ENCODE measurements around the gene DRAXIN. TPM values are rescaled to one million over a fixed set of nuclear protein-coding genes. Genes with fewer than 3 reads are reported as not detected.

Gene DRAXIN
- total RNA-seq, 1 experiment from 2014 or later: 20.5 TPM

- Histone ChIP-seq H3T11ph (ENCODE audit: low read length) (no peak overlapping the region), H2BK120ac (ENCODE audit: low read depth, low read length, poor library complexity, severe bottlenecking) (no peak overlapping the region), H3K4ac (ENCODE audit: low read depth, low read length) (no peak overlapping the region), H3K27me3 (ENCODE audit: insufficient read depth, low read length) (no peaks in the 10 kb centered on the region; the same call in 1 of the 2 replicates), H4K5ac (ENCODE audit: insufficient read length, low read depth, low read length) (no peak overlapping the region), H2AK5ac (ENCODE audit: insufficient read length, low read length) (no peak overlapping the region), H3K4me2 (ENCODE audit: insufficient read depth, insufficient read length, low read length) (peak overlapping the region; percentile 61), H3K79me1 (ENCODE audit: insufficient read depth, low read depth, low read length, poor library complexity, severe bottlenecking) (no peaks in the 10 kb centered on the region), H3K9me3 (ENCODE audit: control insufficient read depth, low read depth, low read length) (no peaks in the 10 kb centered on the region), H4K8ac (replicated peaks; ENCODE audit: insufficient read length, low read depth, low read length) (no peak overlapping the region), H3K9ac (ENCODE audit: extremely low read depth, insufficient read length, low read length) (no peak overlapping the region), H3K4me1 (ENCODE audit: insufficient read depth, low read length) (peaks cover 7% of the 10 kb centered on the region; the same call in 1 of the 2 replicates), H2BK20ac (ENCODE audit: low read depth, low read length, poor library complexity, severe bottlenecking) (no peak overlapping the region), H2BK15ac (ENCODE audit: low read depth, low read length) (no peak overlapping the region), H3K18ac (ENCODE audit: insufficient read length, low read depth, low read length) (no peak overlapping the region), H3K23ac (ENCODE audit: insufficient read length, low read depth, low read length) (no peak overlapping the region), H2BK12ac (ENCODE audit: insufficient read length, low read depth, low read length) (no peak overlapping the region), H2AFZ (ENCODE audit: low read length) (no peak overlapping the region), H3K23me2 (ENCODE audit: insufficient read length, low read depth, low read length, poor library complexity, severe bottlenecking) (peaks cover 20% of the 10 kb centered on the region), H2BK5ac (ENCODE audit: insufficient read length, low read length) (no peak overlapping the region), H3K79me2 (ENCODE audit: insufficient read depth, low read length) (peaks cover 13% of the 10 kb centered on the region; the same call in 1 of the 2 replicates), H3K56ac (ENCODE audit: insufficient read length, low read depth, low read length) (no peak overlapping the region), H4K20me1 (ENCODE audit: control insufficient read depth, insufficient read depth, insufficient read length) (no peaks in the 10 kb centered on the region), H4K91ac (ENCODE audit: insufficient read length, low read depth, low read length) (no peak overlapping the region), H3K14ac (ENCODE audit: insufficient read depth, low read length) (no peak overlapping the region), H3K27ac (ENCODE audit: insufficient read length, low read depth, low read length) (no peak overlapping the region)
- Mint-ChIP-seq H3K27ac (peak overlapping the region in 1 of 3 experiments; percentile 95; a peak in 1 of 7 replicates), H3K36me3 (ENCODE audit: insufficient read depth in 1 of 3, low read depth in 3 of 3) (peaks cover under 1 to 10% (median 2%) of the 10 kb centered on the region in 3 experiments; a peak in 5 of 7 replicates), H3K4me1 (peaks cover 47 to 65% of the 10 kb centered on the region in 2 experiments), H3K27me3 (ENCODE audit: low read depth) (peaks cover 10% of the 10 kb centered on the region), H3K4me3 (peak overlapping the region; percentile 94), H3K9me3 (no peaks in the 10 kb centered on the region)
- TF ChIP-seq CTCF (conservative IDR thresholded peaks at IDR 0.05): no peak
- whole genome bisulfite sequencing (ENCODE audit: extremely low coverage, insufficient read length, low lambda C conversion rate): no CpG with 5 or more reads among the region's 6 CpGs
- no peak for DNase-seq
Measured at GRCh38 chr1:11693024-11693590, 1.6 kb downstream of the DRAXIN start.

All from H9 (cell line).